Dermis microvascular lymphatic vessel endothelial cell (primary cell): ENCODE measurements around the gene CBX5. TPM values are rescaled to one million over a fixed set of nuclear protein-coding genes. Genes with fewer than 3 reads are reported as not detected.
"Not testable (repeated sequence)": the region's sequence is repeated elsewhere in the genome, so short reads cannot be mapped to it uniquely, and the experiment has no call there.

Experiments used
- DNase-seq, 2 donors: peaks; one replicate each; pipeline versions ENCODE4 v3.0.0 to v3.0.0-alpha.2; 2010; ENCODE audit warnings: low read depth in 2 of 2
- total RNA-seq: library from RNA; depleted of rRNA; stranded (reverse); fragments of >200 nt; gene quantifications from 2 replicates; pipeline ENCODE4 v1.2.1, GENCODE V29; 2014

Gene CBX5
- total RNA-seq, 1 donor from 2014 or later = 30.9 TPM

- DNase-seq = no peak
Observed at GRCh38 chr12:54265364-54265812, 14.5 kb downstream of the CBX5 start.

DNA sequence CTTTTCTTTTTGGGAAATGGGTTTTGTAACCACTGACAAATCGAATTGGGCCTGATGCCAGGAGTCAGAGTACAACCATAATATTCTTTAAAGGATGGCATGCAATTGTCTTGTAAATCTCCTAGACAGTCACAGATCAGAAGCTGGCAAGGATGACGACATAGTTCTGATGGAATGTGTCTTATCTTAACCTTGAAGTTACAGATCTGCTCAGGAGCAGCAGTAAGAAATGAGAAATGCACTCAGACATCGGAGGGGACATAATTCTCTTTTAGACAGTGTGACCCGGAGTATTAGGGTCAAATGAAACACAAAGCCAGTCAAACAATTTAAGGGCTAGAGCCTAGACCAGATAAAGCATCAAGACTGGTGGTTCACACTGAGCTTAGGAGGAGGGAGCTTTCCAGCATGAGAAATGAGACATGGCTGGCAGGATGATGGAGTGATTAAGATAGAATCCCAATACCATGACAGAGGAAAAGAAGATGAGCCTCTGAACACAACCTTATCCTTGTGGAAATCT is 17.5 kb downstream of the CBX5 start:
- peak in 1 of 2 donors; percentile 36 for DNase-seq

DNA sequence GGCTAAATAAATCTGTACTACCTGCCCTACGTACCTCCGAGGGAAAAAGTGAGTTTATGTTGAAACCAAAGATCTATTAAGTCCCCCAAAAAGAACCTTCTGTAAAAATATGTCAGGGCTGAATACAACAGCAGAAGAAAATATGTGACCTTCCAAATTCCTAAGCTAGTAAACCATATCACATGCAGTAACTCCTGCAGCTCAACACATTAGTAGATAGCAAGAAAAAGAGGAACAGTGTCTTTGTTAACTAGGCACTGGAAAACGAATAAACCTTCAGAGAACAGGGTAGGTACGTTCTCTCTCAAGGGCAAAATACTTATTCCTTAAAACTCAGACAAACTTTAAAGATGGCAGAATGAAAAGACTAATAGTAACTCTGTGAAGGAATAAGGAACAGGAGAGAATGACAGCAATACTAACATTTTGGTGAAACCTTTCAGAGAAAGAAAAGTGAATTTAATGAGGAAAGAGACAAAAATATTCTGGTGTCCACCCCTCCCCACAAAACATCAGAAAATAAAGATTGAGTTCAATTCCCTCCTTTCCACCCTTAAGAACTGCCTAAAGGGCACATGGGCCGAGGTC is 18.0 kb downstream of the CBX5 start:
- DNase-seq = no peak

DNA sequence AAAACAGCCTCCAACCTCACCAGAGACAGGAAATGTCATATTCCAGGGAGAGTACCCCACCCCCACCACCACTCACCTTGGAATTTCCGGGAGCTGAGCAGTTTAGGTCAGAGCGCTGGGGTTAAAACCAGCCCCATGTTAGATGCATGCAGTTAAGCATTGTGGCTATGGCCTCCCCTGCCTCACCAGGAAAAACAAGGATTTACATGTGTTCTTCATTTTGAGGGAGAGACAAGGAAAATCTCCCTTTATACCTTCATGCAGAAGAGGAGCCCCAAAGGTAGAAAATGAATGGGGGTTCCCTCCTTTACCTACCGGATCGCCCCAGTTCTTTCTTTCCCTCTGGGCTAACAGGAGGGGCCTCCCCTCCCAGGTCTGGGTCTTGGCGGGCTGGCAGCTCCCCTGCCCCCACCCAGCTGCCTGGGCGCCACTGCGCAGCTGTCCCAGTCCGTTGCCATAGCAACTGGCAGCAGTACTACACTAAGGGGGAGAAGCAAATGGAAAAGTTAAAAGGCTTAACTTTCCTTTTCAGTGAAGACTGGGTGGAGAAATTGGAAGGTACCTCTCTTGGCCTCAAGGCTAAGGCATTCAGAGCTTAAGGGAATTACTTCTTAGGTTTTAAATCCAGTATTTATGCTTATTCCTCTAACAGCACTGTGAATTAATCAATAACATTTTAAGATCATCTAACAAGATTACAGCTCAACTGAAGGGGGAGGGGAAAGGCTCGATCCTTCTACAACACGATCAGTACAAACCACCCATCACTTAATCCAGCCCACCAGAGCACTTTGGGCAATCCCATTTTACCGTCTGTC is 20.5 kb downstream of the CBX5 start:
- peak; percentile 84 to 89 for DNase-seq

DNA sequence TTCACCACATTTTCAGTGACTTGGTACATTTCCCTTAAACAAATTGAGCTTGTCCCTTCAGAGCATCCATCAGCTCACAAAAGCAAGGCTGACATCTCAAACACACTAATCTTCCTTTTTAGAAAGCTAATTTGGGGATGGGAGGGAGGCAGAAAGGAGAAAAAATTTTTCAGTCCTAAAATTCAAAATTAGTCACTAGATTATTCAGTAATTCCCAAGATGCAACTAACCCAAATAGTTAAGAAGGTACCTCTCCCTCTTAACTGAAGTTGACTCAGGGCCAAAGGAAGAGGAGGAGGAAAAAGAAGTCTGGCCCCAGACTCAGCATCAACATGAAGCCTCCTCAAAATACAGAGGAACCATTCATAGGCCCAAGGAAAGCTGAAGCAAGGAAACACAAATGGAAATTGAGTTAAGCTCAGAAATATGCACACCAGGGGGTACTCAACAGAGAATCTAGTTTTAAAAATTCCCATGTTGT is 21.7 kb downstream of the CBX5 start:
- no peak for DNase-seq

DNA sequence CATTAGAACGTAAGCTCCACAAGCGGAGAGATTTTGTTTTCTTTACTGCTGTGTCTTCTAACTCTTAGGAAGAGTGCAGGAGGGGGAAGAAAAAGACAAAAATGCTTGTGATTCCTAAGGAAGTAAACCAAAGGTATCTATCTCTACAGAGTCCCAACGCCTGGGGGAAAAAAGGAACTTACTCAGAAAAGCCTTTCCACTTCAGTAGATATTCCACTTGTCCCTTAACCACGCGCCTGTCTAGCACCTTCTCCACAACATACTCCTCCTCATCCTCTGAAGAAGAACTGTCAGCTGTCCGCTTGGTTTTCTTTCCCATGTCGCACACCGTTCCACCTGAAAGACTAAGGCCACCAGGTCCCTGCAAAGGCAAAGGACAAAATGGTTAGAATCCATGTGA is 22.6 kb downstream of the CBX5 start:
- DNase-seq = no peak

- no peak for DNase-seq
Observed at GRCh38 chr12:54253240-54253639, 26.7 kb downstream of the CBX5 start.

GRCh38 chr12:54251667-54252284 is 28.1 kb downstream of the CBX5 start:
- peak; percentile 50 to 61 for DNase-seq

- DNase-seq = no peak
Observed at GRCh38 chr12:54249489-54249888, 30.4 kb downstream of the CBX5 start.

- DNase-seq = no peak
Observed at GRCh38 chr12:54246011-54246641, 33.8 kb downstream of the CBX5 start.

GRCh38 chr12:54240971-54241588 is 38.8 kb downstream of the CBX5 start:
- no peak for DNase-seq

- DNase-seq = no peak
Observed at GRCh38 chr12:54240129-54240528, 39.8 kb downstream of the CBX5 start.

GRCh38 chr12:54239620-54240019 is 40.3 kb downstream of the CBX5 start:
- DNase-seq = no peak

DNA sequence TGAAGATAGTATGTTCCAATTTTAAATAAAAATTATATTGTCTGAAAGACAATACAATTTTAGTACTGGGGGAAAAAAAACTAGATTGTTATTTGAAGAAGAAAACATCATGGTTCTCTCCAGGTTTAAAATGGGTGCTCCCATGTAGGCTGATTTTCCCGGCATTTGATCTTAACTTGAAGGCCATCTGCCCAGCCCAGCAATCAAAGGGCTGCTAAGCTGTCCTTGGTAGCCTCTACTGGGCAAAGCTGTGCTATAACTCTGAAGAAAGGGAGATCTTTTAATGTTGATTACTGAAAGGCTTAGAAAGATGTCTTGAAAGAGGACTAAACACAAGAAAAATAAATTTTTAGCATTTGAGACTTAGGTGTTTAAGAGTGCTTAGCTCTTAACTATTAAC is 41.4 kb downstream of the CBX5 start:
- no peak for DNase-seq

GRCh38 chr12:54232790-54233189 is 47.1 kb downstream of the CBX5 start:
- no peak for DNase-seq

GRCh38 chr12:54231269-54231668 is 48.7 kb downstream of the CBX5 start:
- not testable (repeated sequence) for DNase-seq

DNA sequence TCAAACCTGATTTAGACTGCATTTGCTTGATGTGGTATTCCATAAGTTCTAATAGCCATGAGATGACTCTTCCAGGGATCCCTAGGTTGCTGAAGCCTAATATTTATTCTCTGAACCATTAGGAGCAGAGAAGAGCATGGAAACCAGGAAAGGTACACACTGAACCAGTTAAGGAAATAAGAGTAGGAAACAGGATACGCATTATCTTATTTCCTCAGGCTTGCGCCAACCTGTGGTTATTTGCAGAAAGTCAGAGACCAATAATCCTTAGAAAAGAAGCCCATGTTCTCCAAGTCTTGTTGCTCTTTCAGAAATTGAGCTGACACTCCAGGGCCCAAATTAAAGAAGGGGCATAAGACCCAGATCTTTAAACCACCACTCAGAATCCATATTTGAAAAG is 49.4 kb downstream of the CBX5 start:
- DNase-seq = peak in 1 of 2 donors; percentile 33

DNA sequence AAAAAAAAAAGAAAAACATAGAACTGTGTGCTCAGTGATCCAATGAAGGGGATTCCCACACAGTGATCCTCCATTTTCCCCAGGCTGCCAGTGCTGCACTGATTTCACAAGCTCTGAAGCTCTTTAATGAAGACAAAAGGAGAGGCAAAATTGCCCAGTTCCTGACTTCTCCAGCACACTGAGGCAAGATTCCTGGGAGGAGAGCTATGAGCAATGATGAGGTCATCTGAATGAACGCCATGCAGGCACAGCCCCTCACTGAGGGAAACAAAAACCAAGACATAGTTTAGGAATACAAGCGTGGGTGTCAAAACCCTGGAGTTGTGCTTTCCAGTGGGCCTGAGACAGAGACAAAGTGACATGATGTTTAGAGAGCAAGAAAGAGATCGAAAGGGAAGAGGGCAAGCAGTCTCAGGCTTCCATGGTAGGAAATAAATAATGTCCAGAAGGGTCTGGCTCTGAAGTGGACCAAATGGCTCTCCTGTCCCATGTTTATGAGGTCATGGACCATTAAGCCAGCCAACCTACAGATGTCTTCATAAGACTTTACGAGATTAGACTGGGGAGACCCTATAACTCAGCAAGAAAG is 50.2 kb downstream of the CBX5 start:
- peak in 1 of 2 donors; percentile 65 for DNase-seq

GRCh38 chr12:54228471-54228870 is 51.5 kb downstream of the CBX5 start:
- no peak for DNase-seq

DNA sequence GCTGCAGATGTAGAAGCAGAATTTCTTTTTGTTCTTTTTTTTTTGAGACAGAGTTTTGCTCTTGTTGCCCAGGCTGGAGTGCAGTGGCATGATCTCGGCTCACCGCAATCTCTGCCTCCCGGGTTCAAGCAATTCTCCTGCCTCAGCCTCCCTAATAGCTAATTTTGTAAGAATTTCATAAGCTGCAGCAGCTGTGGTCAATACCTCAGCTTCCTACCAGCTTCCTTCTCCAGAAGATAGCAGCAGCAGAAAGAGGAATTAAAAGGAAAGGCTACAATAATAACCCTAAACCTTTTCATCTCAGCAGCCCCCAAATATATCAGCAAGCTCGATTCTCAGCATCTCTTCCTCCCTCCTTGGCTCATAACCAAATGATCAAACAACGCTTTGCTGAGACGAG is 52.0 kb downstream of the CBX5 start:
- DNase-seq = not testable (repeated sequence)

- DNase-seq = no peak
Observed at GRCh38 chr12:54227376-54227775, 52.5 kb downstream of the CBX5 start.
